Hepatocyte (in vitro differentiated cells): ENCODE results near the gene FBXO21.

Experiments used
- EZH2 ChIP-seq: fragments of 200-600 bp; sonication (generic); IDR thresholded peaks from 2 replicates; pipeline ENCODE4 v1.6.1; 2016; ENCODE audit warnings: antibody characterized with exemption, mild to moderate bottlenecking, borderline replicate concordance
- EZH2phosphoT487 ChIP-seq: fragments of 200-600 bp; sonication (generic); IDR thresholded peaks from one replicate; pipeline ENCODE4 v1.6.1; 2018; ENCODE audit warnings: antibody characterized with exemption, mild to moderate bottlenecking, low read depth, moderate library complexity; ENCODE audit not compliant: unreplicated experiment, severe bottlenecking
- TF ChIP-seq, protein P1 (sequence below): fragments of 200-600 bp; sonication (generic); IDR thresholded peaks from 2 replicates; pipeline ENCODE4 v1.5.1; 2016; ENCODE audit warnings: antibody characterized with exemption, mild to moderate bottlenecking; ENCODE audit not compliant: poor library complexity

DNA sequence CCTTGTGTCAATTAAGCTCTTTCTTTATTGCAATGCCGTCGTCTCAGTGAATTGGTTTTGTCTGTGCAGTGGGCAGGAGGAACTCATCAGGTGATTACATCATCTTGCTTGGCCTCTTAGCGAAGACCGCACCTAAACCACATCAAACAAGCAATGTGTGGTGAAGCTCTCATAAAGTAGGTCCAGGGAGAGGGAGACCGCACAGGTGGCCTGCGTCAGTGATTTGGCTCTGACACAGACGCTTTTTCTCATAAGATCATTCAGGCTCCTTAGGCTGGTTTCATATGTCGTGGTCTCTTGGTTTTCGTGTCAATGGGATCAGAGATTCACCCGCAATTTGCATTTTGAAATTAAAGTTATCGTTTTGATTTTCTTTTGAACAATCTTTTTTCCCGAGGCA is 84.4 kb downstream of the FBXO21 start:
- TF ChIP-seq, protein P1, sequence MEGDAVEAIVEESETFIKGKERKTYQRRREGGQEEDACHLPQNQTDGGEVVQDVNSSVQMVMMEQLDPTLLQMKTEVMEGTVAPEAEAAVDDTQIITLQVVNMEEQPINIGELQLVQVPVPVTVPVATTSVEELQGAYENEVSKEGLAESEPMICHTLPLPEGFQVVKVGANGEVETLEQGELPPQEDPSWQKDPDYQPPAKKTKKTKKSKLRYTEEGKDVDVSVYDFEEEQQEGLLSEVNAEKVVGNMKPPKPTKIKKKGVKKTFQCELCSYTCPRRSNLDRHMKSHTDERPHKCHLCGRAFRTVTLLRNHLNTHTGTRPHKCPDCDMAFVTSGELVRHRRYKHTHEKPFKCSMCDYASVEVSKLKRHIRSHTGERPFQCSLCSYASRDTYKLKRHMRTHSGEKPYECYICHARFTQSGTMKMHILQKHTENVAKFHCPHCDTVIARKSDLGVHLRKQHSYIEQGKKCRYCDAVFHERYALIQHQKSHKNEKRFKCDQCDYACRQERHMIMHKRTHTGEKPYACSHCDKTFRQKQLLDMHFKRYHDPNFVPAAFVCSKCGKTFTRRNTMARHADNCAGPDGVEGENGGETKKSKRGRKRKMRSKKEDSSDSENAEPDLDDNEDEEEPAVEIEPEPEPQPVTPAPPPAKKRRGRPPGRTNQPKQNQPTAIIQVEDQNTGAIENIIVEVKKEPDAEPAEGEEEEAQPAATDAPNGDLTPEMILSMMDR, result no peak
- no peak for TF ChIP-seq EZH2phosphoT487
- TF ChIP-seq EZH2, result no peak
